A549 (cell line): ENCODE results near the gene PRUNE2. TPM values are rescaled to one million over a fixed set of nuclear protein-coding genes. Genes with fewer than 3 reads are reported as not detected.

Experiments used
- ATAC-seq, 2 experiments: fragments of 200-7000 bp in 1 of 2; fragments of >200 bp in 1 of 2; cut with Nextera tagmentation in 1 of 2; cut with Tn5 transposase in 1 of 2; 3 replicates each; pipeline versions ENCODE4 v1.8.0 to v1.9.1; 2018 to 2020; ENCODE audit warnings: mild to moderate bottlenecking in 1 of 2, moderate library complexity in 1 of 2
- CTCF ChIA-PET: fragments of 300-600 bp; sonication (Branson Sonifier 250); formaldehyde crosslinking; extraction: SDS; loops from one replicate; lab custom pipeline; 2021; ENCODE audit warnings: antibody characterized with exemption, inconsistent platforms; lab: Yijun Ruan, JAX
- POLR2A ChIA-PET: fragments of 350-600 bp; formaldehyde crosslinking; extraction: SDS; loops from one replicate; lab custom pipeline; 2021; ENCODE audit warnings: antibody characterized with exemption, inconsistent platforms; lab: Yijun Ruan, JAX
- DNase-seq, 2 experiments: peaks; one replicate each; pipeline versions ENCODE4 v3.0.0 to v3.0.0-alpha.2; 2011 to 2016; ENCODE audit warnings: low read depth in 1 of 2, low spot score in 1 of 2
- FAIRE-seq: peaks from 2 replicates; lab custom pipeline; 2011; peaks lifted over from hg19 to GRCh38; lab: Jason Lieb, UNC
- H3K27ac ChIP-seq, 2 experiments: fragments of >200 bp; sonication (Bioruptor Twin); formaldehyde crosslinking; 3 replicates each; pipeline ENCODE4 v1.5.1; 2016 to 2017
- H3K4me1 ChIP-seq: fragments of >200 bp; sonication (Bioruptor Twin); formaldehyde crosslinking; 3 replicates; pipeline ENCODE4 v1.6.1; 2016
- H3K4me2 ChIP-seq: fragments of >200 bp; sonication (Bioruptor Twin); formaldehyde crosslinking; 3 replicates; pipeline ENCODE4 v1.6.1; 2016
- H3K4me3 ChIP-seq: fragments of >200 bp; sonication (Bioruptor Twin); formaldehyde crosslinking; 3 replicates; pipeline ENCODE4 v1.5.1; 2016
- H3K9me3 ChIP-seq: fragments of >200 bp; sonication (Bioruptor Twin); formaldehyde crosslinking; 3 replicates; pipeline ENCODE4 v1.6.1; 2016
- BHLHE40 ChIP-seq: IDR thresholded peaks from 2 replicates; pipeline ENCODE4 v1.6.1; 2012; ENCODE audit warnings: low read depth, low read length, inconsistent platforms
- CBX8 ChIP-seq: fragments of 200-600 bp; sonication (generic); IDR thresholded peaks from 2 replicates; pipeline ENCODE4 v1.6.1; 2016
- CEBPB ChIP-seq, 2 experiments: fragments of >200 bp in 1 of 2; sonication (Bioruptor Twin) in 1 of 2; formaldehyde crosslinking in 1 of 2; IDR thresholded peaks; 2 replicates each; pipeline ENCODE4 v1.6.1; 2012 to 2016
- CHD2 ChIP-seq: fragments of 150-350 bp; IDR thresholded peaks from 2 replicates; pipeline ENCODE4 v1.6.1; 2014; ENCODE audit warnings: low read length; ENCODE audit not compliant: partially characterized antibody
- EHF ChIP-seq: fragments of 250-450 bp; sonication (Bioruptor Pico); IDR thresholded peaks from 2 replicates; pipeline ENCODE4 v1.5.0; 2020; ENCODE audit warnings: mild to moderate bottlenecking
- FOSB ChIP-seq: fragments of 250-450 bp; sonication (Bioruptor Pico); IDR thresholded peaks from 2 replicates; pipeline ENCODE4 v1.5.0; 2020; ENCODE audit warnings: mild to moderate bottlenecking, moderate library complexity
- FOSL2 ChIP-seq, 2 experiments: fragments of 450-650 bp in 1 of 2; fragments of >200 bp in 1 of 2; sonication (Bioruptor Twin) in 1 of 2; formaldehyde crosslinking; IDR thresholded peaks; 2 replicates each; pipeline versions ENCODE4 v1.5.0 to v1.6.1; 2016 to 2020; ENCODE audit warnings: mild to moderate bottlenecking in 1 of 2, moderate library complexity in 1 of 2
- HDAC2 ChIP-seq: fragments of 200-600 bp; sonication (generic); IDR thresholded peaks from 2 replicates; pipeline ENCODE4 v1.6.1; 2016
- HOXB13 ChIP-seq: fragments of 250-450 bp; sonication (Bioruptor Pico); IDR thresholded peaks from 2 replicates; pipeline ENCODE4 v1.5.0; 2020; ENCODE audit warnings: low read depth, mild to moderate bottlenecking, moderate library complexity
- HOXB5 ChIP-seq: fragments of 250-450 bp; sonication (Bioruptor Pico); IDR thresholded peaks from 2 replicates; pipeline ENCODE4 v1.5.0; 2020; ENCODE audit warnings: mild to moderate bottlenecking, moderate library complexity
- JUN ChIP-seq, 2 experiments: fragments of >200 bp; sonication (Bioruptor Twin); formaldehyde crosslinking; IDR thresholded peaks; 2 replicates in 1 of 2; 3 replicates in 1 of 2; pipeline ENCODE4 v1.6.1; 2016 to 2017
- MAZ ChIP-seq: fragments of 150-350 bp; IDR thresholded peaks from 2 replicates; pipeline ENCODE4 v1.6.1; 2014; ENCODE audit warnings: antibody characterized with exemption, low read depth, low read length, borderline replicate concordance
- PHF8 ChIP-seq: fragments of 200-600 bp; sonication (generic); IDR thresholded peaks from 2 replicates; pipeline ENCODE4 v1.6.1; 2016; ENCODE audit warnings: low read depth, mild to moderate bottlenecking, antibody characterized with exemption, moderate library complexity, borderline replicate concordance
- POLR2A ChIP-seq: IDR thresholded peaks from 2 replicates; pipeline ENCODE4 v1.6.1; 2012; ENCODE audit warnings: mild to moderate bottlenecking, low read length
- RAD21 ChIP-seq, 2 experiments: fragments of >200 bp in 1 of 2; sonication (Bioruptor Twin) in 1 of 2; formaldehyde crosslinking in 1 of 2; IDR thresholded peaks in 1 of 2; conservative IDR thresholded peaks in 1 of 2; 2 replicates in 1 of 2; 3 replicates in 1 of 2; pipeline ENCODE4 v1.6.1; 2012 to 2018; ENCODE audit warnings: inconsistent platforms in 1 of 2
- RCOR1 ChIP-seq: fragments of 150-350 bp; IDR thresholded peaks from 2 replicates; pipeline ENCODE4 v1.6.1; 2014; ENCODE audit warnings: antibody characterized with exemption, low read length, low read depth
- ZC3H11A ChIP-seq: fragments of 450-650 bp; IDR thresholded peaks from 2 replicates; pipeline ENCODE4 v1.6.1; 2014; ENCODE audit warnings: antibody characterized with exemption, mild to moderate bottlenecking
- ZSCAN20 ChIP-seq: fragments of 250-450 bp; sonication (Bioruptor Pico); IDR thresholded peaks from 2 replicates; pipeline ENCODE4 v1.8.0; 2022; ENCODE audit warnings: mild to moderate bottlenecking, moderate library complexity
- WGBS: methylation state at CpG from one replicate; pipeline ENCODE4 v1.1.6; 2017; ENCODE audit errors: missing lambda C conversion rate; 5-methylcytosine and 5-hydroxymethylcytosine counted together
- polyA plus RNA-seq, 4 experiments: library from polyadenylated mRNA; depleted of rRNA in 3 of 4; stranded (reverse); fragments of >200 nt; fragmentation: RNase III in 1 of 4; extraction: RNeasy Plus Mini Kit Qiagen cat#74134 plus additional on column Dnase treatment in 1 of 4; gene quantifications; 2 replicates in 3 of 4; 3 replicates in 1 of 4; pipeline ENCODE4 v1.2.3, GENCODE V29; 2011 to 2017
- TF ChIP-seq, protein P1 (sequence below): fragments of 150-350 bp; IDR thresholded peaks from 2 replicates; pipeline ENCODE4 v1.6.1; 2014; ENCODE audit warnings: low read depth, mild to moderate bottlenecking, low read length
- TF ChIP-seq, protein P2 (sequence below): IDR thresholded peaks from 2 replicates; pipeline ENCODE4 v1.6.1; 2012; ENCODE audit warnings: low read depth, borderline replicate concordance
- TF ChIP-seq, protein P3 (sequence below): fragments of 250-450 bp; sonication (Bioruptor Pico); IDR thresholded peaks from 2 replicates; pipeline ENCODE4 v1.5.0; 2021; ENCODE audit warnings: mild to moderate bottlenecking, moderate library complexity, borderline replicate concordance
- TF ChIP-seq, protein P4 (sequence below): fragments of 200-600 bp; sonication (generic); IDR thresholded peaks from 2 replicates; pipeline ENCODE4 v1.6.1; 2016; ENCODE audit warnings: antibody characterized with exemption, mild to moderate bottlenecking, moderate library complexity
- TF ChIP-seq, protein P5 (sequence below): IDR thresholded peaks from 2 replicates; pipeline ENCODE4 v1.6.1; 2012

Gene PRUNE2
- polyA plus RNA-seq, 2 of the 4 experiments (the other 2 are of a cell fraction), result 0.04 TPM; not detected in 1

DNA sequence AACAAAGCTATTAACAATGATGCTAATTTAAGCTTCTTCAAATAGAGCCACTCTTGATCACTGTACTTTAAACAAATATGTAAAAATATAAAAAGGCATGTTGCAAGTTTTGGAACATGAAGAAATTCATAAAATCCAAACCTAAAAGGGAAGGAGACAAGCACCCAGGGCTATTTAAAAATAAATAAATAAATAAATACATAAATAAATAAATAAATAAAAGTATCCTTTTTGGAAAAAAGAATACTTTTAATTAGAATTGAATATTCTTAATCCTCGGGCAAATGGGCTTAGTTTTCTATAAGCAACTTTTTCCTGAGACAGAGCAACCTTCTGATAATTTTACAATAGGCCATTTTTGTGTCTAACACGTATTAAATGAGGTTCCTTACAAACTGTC lies 289.1 kb downstream of the PRUNE2 start:
- no peak overlapping the region for H3K27ac ChIP-seq
- ChIA-PET CTCF (interaction anchor here (0.8 kb wide), 1 partner anchor 24 kb away, joined by 3 read pairs; no protein-coding TSS in a partner anchor), POLR2A (no interaction called here)
- 4% methylated on average over 2 of the region's 2 CpGs for WGBS
- no peak for FAIRE-seq
- H3K4me1 ChIP-seq, result no peaks in the 10 kb centered on the region
- TF ChIP-seq JUN (IDR thresholded peaks at IDR 0.05) (no peak), BHLHE40 (no peak), ZC3H11A (peak; percentile 96)
- TF ChIP-seq, protein P1, sequence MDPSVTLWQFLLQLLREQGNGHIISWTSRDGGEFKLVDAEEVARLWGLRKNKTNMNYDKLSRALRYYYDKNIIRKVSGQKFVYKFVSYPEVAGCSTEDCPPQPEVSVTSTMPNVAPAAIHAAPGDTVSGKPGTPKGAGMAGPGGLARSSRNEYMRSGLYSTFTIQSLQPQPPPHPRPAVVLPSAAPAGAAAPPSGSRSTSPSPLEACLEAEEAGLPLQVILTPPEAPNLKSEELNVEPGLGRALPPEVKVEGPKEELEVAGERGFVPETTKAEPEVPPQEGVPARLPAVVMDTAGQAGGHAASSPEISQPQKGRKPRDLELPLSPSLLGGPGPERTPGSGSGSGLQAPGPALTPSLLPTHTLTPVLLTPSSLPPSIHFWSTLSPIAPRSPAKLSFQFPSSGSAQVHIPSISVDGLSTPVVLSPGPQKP, result no peak
- no peak overlapping the region for H3K4me2 ChIP-seq
- H3K4me3 ChIP-seq, result no peak overlapping the region
- no peak for ATAC-seq
- no peaks in the 10 kb centered on the region for H3K9me3 ChIP-seq
- DNase-seq, result no peak

DNA sequence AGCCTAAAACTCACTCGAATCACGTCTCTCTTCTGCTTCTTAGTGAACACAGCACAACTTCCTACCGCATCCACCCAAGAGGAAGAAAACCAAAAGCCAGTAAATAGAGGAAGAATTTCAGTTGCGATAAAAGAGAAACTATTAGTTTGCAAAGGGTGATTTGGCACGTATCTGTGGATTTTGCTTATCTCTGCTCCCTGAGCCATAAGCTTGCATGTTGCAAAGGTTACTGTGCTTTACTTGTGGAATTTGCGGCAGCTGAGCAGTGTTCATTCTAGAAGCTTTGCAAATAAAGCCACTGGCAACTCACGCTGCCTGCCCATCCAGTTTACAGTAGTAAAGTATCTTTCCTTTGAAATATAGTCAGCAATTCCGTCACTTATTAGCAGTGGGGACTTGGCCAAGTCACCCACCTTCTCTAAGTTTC lies 290.7 kb downstream of the PRUNE2 start:
- 28% methylated on average over 8 of the region's 8 CpGs for WGBS
- no peak for ATAC-seq
- Histone ChIP-seq H3K4me3 (no peak overlapping the region), H3K4me2 (no peak overlapping the region), H3K4me1 (no peaks in the 10 kb centered on the region), H3K27ac (no peak overlapping the region), H3K9me3 (no peaks in the 10 kb centered on the region)
- TF ChIP-seq FOSB (no peak), RAD21 (conservative IDR thresholded peaks at IDR 0.05 in 1 of 2, IDR thresholded peaks at IDR 0.05 in 1 of 2) (no peak)
- DNase-seq, result no peak
- POLR2A ChIA-PET, result no interaction called here
- CTCF ChIA-PET, result interaction anchor here (2.6 kb wide), 1 partner anchor 43 kb away, joined by 6 read pairs; no protein-coding TSS in a partner anchor
- FAIRE-seq, result no peak

DNA sequence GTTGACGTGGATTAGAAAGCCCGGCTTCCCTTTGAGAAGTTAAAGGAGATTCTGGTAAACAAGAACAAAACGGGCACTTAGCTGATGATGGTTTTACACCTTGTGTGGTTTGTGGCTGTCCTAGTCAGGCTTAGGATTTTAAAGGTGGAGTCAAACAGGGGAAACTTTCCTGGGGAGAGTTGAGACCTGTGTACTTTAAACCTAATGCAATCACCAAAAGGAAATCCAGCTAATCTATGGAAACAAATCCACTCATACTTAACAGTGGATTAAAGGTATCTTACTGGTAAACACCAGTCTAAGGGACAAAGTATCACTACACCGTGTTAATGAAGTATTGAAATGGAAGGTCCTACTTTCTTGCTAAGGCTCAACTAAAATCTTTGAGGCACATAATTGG lies 291.9 kb downstream of the PRUNE2 start:
- FAIRE-seq (no peak), DNase-seq (no peak), ATAC-seq (no peak)
- H3K4me3 ChIP-seq, result no peak overlapping the region
- no peaks in the 10 kb centered on the region for H3K9me3 ChIP-seq
- H3K4me1 ChIP-seq, result no peaks in the 10 kb centered on the region
- no peak overlapping the region for H3K4me2 ChIP-seq
- no peak overlapping the region for H3K27ac ChIP-seq
- no peak for TF ChIP-seq CEBPB (IDR thresholded peaks at IDR 0.05)
- TF ChIP-seq CBX8, result 0 out of 2 replicates have a peak, but pooled peaks have one; percentile 38
- WGBS, result 7% methylated on average over 4 of the region's 4 CpGs
- POLR2A ChIA-PET, result no interaction called here
- CTCF ChIA-PET, result interaction anchor here (2.6 kb wide), 1 partner anchor 45 kb away, joined by 6 read pairs; no protein-coding TSS in a partner anchor

DNA sequence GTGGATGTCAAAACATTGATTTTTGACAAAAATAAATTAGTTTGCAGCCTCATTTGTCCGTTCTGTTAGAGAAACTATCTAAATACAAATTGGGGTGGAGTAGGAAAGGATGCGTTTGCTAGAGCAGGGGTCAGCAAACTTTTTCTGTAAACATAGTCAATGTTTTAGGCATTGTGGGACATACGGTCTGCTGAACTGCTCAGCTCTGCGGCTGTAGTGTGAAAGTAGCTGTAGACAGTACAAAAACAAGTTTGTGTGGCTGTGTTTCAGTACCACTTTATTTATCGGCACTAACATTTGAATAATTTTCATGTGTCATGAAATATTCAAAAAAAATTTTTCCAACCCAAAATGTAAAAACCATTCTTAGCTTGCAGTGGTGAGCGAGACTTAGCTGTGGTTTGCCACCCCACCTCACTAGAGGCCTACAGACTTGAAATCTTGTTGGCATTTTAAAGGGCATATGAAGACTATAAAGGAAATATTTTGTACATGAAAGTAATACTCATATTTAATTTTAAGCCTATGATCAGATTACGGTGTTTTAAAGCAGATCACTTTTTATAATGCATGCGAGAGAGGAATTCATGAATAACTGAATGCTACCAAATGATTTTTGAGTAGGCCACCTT lies 292.6 kb downstream of the PRUNE2 start:
- Histone ChIP-seq H3K4me1 (no peaks in the 10 kb centered on the region), H3K27ac (no peak overlapping the region), H3K9me3 (no peaks in the 10 kb centered on the region), H3K4me3 (no peak overlapping the region)
- ChIA-PET POLR2A (no interaction called here), CTCF (interaction anchor here (2.6 kb wide), 1 partner anchor 45 kb away, joined by 6 read pairs; no protein-coding TSS in a partner anchor)
- no peak for DNase-seq
- WGBS, result 41% methylated on average over 8 of the region's 8 CpGs
- no peak for FAIRE-seq
- TF ChIP-seq CHD2, result no peak
- TF ChIP-seq, protein P2, sequence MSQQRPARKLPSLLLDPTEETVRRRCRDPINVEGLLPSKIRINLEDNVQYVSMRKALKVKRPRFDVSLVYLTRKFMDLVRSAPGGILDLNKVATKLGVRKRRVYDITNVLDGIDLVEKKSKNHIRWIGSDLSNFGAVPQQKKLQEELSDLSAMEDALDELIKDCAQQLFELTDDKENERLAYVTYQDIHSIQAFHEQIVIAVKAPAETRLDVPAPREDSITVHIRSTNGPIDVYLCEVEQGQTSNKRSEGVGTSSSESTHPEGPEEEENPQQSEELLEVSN, result no peak
- TF ChIP-seq ZSCAN20, result no peak
- TF ChIP-seq HOXB5 (CRISPR knock-in tag), result no peak
- TF ChIP-seq HOXB13 (CRISPR knock-in tag), result no peak
- TF ChIP-seq FOSL2 (IDR thresholded peaks at IDR 0.05), result no peak
- no peak for TF ChIP-seq FOSL2 (CRISPR knock-in tag; IDR thresholded peaks at IDR 0.05)
- TF ChIP-seq HDAC2, result no peak
- TF ChIP-seq MAZ, result no peak
- no peak for TF ChIP-seq RCOR1
- TF ChIP-seq, protein P3, sequence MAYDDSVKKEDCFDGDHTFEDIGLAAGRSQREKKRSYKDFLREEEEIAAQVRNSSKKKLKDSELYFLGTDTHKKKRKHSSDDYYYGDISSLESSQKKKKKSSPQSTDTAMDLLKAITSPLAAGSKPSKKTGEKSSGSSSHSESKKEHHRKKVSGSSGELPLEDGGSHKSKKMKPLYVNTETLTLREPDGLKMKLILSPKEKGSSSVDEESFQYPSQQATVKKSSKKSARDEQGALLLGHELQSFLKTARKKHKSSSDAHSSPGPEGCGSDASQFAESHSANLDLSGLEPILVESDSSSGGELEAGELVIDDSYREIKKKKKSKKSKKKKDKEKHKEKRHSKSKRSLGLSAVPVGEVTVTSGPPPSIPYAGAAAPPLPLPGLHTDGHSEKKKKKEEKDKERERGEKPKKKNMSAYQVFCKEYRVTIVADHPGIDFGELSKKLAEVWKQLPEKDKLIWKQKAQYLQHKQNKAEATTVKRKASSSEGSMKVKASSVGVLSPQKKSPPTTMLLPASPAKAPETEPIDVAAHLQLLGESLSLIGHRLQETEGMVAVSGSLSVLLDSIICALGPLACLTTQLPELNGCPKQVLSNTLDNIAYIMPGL (CRISPR knock-in tag), result no peak
- TF ChIP-seq, protein P4, sequence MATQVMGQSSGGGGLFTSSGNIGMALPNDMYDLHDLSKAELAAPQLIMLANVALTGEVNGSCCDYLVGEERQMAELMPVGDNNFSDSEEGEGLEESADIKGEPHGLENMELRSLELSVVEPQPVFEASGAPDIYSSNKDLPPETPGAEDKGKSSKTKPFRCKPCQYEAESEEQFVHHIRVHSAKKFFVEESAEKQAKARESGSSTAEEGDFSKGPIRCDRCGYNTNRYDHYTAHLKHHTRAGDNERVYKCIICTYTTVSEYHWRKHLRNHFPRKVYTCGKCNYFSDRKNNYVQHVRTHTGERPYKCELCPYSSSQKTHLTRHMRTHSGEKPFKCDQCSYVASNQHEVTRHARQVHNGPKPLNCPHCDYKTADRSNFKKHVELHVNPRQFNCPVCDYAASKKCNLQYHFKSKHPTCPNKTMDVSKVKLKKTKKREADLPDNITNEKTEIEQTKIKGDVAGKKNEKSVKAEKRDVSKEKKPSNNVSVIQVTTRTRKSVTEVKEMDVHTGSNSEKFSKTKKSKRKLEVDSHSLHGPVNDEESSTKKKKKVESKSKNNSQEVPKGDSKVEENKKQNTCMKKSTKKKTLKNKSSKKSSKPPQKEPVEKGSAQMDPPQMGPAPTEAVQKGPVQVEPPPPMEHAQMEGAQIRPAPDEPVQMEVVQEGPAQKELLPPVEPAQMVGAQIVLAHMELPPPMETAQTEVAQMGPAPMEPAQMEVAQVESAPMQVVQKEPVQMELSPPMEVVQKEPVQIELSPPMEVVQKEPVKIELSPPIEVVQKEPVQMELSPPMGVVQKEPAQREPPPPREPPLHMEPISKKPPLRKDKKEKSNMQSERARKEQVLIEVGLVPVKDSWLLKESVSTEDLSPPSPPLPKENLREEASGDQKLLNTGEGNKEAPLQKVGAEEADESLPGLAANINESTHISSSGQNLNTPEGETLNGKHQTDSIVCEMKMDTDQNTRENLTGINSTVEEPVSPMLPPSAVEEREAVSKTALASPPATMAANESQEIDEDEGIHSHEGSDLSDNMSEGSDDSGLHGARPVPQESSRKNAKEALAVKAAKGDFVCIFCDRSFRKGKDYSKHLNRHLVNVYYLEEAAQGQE, result no peak
- TF ChIP-seq CBX8, result no peak
- TF ChIP-seq PHF8, result no peak
- TF ChIP-seq EHF (CRISPR knock-in tag), result no peak
- TF ChIP-seq, protein P5, sequence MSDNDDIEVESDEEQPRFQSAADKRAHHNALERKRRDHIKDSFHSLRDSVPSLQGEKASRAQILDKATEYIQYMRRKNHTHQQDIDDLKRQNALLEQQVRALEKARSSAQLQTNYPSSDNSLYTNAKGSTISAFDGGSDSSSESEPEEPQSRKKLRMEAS, result no peak
- no peak for TF ChIP-seq POLR2A
- TF ChIP-seq, all 56 proteins: peak for 0
- no peak for ATAC-seq
- no peak overlapping the region for H3K4me2 ChIP-seq
